LNCAP (cell line): ENCODE measurements around the gene KIRREL3.

Source experiments
- TF ChIP-seq, protein P1 (sequence below): fragments of 450-650 bp; IDR thresholded peaks from 2 replicates; pipeline ENCODE4 v1.5.1; 2017; ENCODE audit warnings: mild to moderate bottlenecking

Gene KIRREL3

DNA sequence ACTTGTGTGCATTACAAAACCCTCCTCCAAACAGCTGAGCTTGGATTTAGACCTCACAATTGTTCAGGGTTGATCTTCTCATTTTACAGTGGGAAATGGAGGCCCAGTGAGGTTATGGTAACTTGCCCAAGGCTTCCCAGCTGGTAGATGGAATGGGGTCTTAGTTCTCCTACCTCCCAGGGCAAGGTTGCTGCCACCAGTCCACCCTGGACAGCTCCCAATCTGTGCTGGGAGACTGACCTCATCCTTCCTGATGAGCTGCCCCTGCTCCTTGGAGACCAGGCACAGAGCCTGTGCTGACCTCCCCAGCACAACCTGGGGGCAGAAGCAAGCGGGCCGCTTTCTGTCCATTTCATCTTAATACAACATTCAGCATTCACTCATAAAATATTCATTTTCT lies 454.4 kb downstream of the KIRREL3 start:
- TF ChIP-seq, protein P1, sequence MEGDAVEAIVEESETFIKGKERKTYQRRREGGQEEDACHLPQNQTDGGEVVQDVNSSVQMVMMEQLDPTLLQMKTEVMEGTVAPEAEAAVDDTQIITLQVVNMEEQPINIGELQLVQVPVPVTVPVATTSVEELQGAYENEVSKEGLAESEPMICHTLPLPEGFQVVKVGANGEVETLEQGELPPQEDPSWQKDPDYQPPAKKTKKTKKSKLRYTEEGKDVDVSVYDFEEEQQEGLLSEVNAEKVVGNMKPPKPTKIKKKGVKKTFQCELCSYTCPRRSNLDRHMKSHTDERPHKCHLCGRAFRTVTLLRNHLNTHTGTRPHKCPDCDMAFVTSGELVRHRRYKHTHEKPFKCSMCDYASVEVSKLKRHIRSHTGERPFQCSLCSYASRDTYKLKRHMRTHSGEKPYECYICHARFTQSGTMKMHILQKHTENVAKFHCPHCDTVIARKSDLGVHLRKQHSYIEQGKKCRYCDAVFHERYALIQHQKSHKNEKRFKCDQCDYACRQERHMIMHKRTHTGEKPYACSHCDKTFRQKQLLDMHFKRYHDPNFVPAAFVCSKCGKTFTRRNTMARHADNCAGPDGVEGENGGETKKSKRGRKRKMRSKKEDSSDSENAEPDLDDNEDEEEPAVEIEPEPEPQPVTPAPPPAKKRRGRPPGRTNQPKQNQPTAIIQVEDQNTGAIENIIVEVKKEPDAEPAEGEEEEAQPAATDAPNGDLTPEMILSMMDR, result no peak

DNA sequence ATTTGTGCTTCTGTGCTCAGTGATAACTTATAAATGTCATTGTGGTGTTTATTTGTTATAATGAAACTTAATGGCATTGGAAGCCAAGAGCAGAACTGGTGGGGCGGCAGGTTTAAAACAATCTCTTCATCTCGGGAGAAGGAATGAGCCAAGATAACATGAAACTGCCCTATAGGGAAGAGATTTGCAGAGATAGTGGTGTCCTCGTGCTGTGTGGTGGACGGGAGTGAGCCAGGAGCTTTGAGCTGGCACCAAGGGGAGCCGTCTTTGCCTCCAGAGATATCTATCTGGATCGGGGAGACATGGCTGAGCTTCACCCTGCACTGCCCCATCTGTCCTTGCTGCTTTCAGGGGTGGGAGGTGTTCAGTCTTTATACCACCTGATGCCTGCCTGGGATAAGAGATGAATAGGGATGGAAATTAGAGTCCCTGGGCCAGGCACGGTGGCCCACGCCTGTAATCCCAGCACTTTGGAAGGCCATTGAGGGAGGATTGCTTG lies 455.5 kb downstream of the KIRREL3 start:
- TF ChIP-seq, protein P1, result no peak

DNA sequence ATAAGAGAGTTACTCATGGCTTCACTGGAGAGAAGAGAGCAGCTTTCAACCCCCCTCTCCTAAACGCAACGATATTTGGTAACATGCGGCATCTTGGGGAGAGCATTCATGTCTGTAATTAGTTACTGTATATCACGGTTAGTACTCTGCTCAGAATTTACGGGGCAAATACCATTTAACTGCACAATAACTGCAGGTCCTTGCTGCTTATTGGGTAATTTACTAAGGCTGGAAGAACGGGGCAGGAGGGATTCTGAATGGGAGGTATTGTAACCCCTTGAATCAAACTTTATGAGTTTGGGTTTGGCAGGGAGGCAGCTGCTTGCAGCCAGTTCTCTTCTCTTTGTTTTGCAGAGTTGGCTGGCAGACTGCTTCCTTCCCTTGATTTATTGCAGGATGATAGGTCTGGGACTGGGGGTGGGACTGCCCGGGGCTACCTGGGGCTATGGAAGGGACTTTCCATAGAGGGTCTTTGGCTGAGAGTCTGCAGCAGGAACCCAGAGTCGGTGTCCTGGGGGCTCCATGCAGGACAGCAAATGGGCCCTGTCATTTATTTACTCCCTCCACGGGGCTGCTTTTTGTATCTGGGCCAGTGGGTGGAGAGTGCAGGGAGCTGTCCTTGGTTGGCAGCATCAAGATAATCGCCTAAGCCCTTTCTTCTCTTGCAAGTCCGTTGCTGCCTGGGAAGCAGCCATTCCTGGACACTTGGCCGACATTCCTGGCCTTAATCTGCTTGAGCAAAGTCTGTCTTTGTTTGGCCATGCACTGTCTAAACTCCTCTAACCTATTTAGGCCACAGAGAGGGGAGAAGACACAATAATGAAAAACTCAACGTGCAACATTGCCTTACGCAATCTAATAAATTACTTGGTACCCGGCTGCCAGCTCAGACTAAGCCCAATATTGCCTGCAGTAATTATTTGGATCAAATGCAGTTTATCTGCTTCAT lies 456.2 kb downstream of the KIRREL3 start:
- TF ChIP-seq, protein P1, result no peak

DNA sequence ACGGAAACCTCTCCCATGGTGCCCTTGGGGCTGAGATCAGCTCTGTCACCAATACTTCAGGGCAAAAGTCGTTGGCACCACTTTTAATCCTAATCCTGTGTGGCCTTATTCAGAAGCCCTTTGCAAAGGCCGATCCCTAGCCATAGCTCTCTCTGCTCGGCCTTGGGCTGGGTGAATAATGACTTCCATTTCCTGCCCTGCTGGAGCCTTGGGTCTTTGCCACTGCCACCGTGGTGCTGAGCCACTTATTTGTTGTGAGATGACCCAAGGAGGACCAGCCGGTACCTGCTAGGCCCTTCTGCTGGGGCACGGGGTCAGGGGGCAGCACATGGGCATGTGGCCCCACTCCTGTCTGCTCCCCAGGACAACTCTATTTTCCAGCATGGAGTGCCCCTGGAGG lies 456.9 kb downstream of the KIRREL3 start:
- TF ChIP-seq, protein P1, result no peak

DNA sequence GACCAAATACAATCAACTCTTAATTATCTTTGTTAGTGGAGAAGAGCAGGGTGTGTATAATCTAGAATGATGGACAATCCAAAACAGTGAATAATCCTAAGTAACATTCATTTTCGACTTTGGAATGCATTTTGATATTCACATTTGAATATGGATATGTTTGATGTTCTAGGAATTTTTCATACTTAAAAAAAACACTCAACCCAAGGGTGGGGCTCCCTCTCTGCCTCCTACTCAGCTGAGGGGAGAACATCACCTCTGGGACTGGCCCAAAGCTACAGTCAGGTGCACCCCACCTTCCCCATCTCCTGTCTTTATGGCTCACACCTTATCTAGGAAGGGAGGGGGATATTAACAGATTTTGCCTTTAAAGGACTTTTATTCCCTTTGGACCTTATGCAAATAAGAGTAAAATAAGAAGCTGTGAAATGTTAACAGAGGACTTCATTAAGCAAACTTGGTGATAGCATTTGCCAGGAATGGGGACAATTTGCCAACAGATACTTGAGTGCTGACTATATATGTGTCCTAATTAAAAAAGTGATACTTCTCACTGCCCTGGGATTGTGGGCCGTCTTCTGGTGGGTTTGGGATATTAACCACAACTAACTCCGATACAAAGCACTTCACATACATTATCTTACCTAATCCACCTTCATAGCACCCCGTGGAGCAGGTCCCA lies 458.1 kb downstream of the KIRREL3 start:
- TF ChIP-seq, protein P1, result no peak

DNA sequence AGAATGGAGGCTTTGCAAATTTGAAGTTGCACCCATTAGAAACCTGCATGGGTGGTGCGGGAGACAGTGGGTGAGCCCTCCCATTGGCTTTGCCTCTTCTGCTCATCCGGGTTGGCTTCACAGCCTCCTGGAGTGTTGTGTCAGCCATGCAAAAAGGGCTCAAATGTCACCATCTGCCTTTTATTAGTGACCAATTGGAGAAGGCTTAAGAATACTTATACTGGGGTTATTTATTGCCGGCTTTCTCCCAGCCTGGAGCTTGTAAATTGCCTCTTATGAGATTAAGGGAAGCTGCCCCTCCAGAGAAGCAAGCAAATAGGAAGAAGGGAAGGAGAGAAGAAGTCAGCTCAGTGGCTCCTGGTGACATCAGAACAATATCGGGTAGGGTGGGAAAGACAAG lies 462.5 kb downstream of the KIRREL3 start:
- TF ChIP-seq, protein P1, result no peak

DNA sequence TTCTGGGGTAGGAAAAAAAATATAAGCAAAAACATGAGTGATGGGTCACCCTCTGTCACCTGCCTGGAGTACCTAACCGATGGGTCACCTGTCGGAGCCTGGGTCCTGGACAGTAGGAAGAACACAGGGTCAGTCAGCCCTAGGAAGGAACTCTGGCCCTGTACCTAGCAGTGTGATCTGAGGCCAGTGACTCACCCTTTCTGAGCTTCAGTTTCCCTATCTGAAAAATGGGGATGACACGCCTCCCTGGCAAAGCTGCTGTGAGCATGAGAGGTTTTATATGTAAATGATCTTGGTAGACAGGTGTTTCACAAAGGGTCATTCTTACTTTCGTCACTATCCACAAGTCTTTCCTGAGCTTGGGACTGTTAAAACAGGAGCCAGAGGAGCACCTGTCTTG lies 463.1 kb downstream of the KIRREL3 start:
- TF ChIP-seq, protein P1, result no peak
